Upper lobe of right lung (tissue), 1 donor: Measurements from ENCODE around the gene DKK3. TPM values are rescaled to one million over a fixed set of nuclear protein-coding genes. Genes with fewer than 3 reads are reported as not detected.
A peak's percentile ranks its signal among the peaks of the same experiment; 100 is the strongest.

Source experiments
- ATAC-seq: fragments of 200-7000 bp; cut with Tn5 transposase; one replicate; pipeline ENCODE4 v1.9.1; 2020; ENCODE audit warnings: mild to moderate bottlenecking, moderate library complexity
- DNase-seq: peaks from one replicate; pipeline ENCODE4 v3.0.0-alpha.2; 2020
- H3K27ac ChIP-seq: fragments of 200-600 bp; one replicate; pipeline ENCODE4 v1.8.0; 2022
- H3K27me3 ChIP-seq: fragments of 200-600 bp; one replicate; pipeline ENCODE4 v1.8.0; 2022; ENCODE audit warnings: mild to moderate bottlenecking
- H3K36me3 ChIP-seq: fragments of 200-600 bp; one replicate; pipeline ENCODE4 v1.8.0; 2022
- H3K4me1 ChIP-seq: fragments of 200-600 bp; one replicate; pipeline ENCODE4 v1.8.0; 2022
- H3K4me3 ChIP-seq: fragments of 200-600 bp; one replicate; pipeline ENCODE4 v1.8.0; 2022; ENCODE audit warnings: mild to moderate bottlenecking
- H3K9me3 ChIP-seq: fragments of 200-600 bp; one replicate; pipeline ENCODE4 v1.8.0; 2022
- intact Hi-C: fragments of 100-400 bp; cut with DNase I; formaldehyde crosslinking; loops from one replicate; pipeline ENCODE4 v1.11.0; 2022
- total RNA-seq: library from RNA; stranded (reverse); fragmentation: NEBNext Ultra II Directional; extraction: Animal tissue kit (Norgen Biotek cat#: 25700); gene quantifications from one replicate; pipeline ENCODE4 v1.2.1, GENCODE V29; 2021
- TF ChIP-seq, protein P1 (sequence below): fragments of 200-600 bp; IDR thresholded peaks from one replicate; pipeline ENCODE4 v1.8.0; 2022; ENCODE audit warnings: antibody characterized with exemption
- donor health status: DM: no; HTN: yes; CAD: no; lungs with severe emphysema.

DKK3 gene
- total RNA-seq, 1 donor from 2014 or later: 217 TPM

DNA sequence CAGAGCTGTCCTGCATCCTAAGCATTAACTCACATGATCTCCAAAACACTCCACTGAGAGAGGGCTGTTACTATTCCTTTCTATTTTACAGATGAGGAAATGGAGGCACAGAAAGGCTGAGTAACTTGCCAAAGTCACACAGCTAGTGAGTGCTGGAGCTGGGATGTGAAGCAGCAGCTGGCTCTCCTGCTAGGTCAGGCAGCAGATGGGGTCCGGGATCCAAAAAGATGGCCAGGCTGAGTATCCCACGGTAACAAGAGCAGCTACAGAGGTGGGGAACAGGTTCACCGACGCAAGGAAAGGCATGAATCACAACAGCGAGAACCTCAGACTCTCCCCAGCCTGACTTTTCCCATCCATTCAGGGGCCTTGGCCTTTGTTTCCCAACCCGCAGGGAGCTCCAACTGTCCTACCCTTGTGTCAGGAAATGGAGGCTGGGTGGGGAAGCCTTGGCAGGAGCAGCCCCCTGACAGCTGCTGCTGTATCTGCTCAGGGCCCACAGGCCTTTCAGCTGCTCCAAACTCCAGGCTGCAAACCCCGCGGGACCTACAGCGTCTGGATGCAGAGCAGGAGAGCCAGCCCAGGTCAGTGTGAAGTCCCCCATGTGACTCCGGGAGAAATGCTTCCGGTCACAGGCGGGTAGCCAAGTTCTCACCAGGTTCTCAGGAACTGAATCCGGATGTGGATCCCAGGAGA is 29.5 kb downstream of the DKK3 start:
- Histone ChIP-seq H3K4me1 (peaks cover 73% of the 10 kb centered on the region), H3K27ac (peak overlapping the region; percentile 81), H3K9me3 (no peaks in the 10 kb centered on the region), H3K36me3 (no peaks in the 10 kb centered on the region), H3K27me3 (no peaks in the 10 kb centered on the region), H3K4me3 (no peak overlapping the region)
- ATAC-seq: peak; percentile 43
- TF ChIP-seq, protein P1, sequence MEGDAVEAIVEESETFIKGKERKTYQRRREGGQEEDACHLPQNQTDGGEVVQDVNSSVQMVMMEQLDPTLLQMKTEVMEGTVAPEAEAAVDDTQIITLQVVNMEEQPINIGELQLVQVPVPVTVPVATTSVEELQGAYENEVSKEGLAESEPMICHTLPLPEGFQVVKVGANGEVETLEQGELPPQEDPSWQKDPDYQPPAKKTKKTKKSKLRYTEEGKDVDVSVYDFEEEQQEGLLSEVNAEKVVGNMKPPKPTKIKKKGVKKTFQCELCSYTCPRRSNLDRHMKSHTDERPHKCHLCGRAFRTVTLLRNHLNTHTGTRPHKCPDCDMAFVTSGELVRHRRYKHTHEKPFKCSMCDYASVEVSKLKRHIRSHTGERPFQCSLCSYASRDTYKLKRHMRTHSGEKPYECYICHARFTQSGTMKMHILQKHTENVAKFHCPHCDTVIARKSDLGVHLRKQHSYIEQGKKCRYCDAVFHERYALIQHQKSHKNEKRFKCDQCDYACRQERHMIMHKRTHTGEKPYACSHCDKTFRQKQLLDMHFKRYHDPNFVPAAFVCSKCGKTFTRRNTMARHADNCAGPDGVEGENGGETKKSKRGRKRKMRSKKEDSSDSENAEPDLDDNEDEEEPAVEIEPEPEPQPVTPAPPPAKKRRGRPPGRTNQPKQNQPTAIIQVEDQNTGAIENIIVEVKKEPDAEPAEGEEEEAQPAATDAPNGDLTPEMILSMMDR: no peak
- peak; percentile 65 for DNase-seq
- intact Hi-C loops: no loop called here

DNA sequence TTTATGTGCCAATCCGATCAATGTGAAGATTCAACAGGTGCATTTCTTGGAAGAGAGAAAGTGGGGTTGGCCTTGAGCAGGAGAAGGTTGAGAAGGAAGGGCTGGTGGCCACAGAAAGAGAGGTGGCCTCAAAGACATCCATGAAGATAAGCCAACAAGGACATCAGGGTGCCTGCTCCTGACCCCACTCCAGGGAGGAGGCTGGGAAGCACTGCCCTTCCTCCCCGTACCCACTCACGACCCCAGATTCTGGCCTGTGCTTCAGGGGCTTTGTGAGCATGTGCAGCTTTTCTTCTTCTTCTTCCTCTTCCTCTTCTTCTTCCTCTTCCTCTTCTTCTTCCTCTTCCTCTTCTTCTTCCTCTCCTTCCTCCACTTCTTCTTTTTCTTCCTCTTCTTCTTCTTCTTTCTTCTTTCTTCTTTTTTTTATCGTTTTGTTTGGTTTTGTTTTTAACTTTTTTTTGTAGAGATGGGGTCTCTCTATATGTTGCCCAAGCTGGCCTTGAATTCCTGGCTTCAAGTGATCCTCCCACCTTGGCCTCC is 30.3 kb downstream of the DKK3 start:
- DNase-seq (no peak), ATAC-seq (no peak)
- Histone ChIP-seq H3K36me3 (no peaks in the 10 kb centered on the region), H3K4me3 (no peak overlapping the region), H3K9me3 (no peaks in the 10 kb centered on the region), H3K27ac (peak overlapping the region; percentile 81), H3K27me3 (no peaks in the 10 kb centered on the region), H3K4me1 (peaks cover 79% of the 10 kb centered on the region)
- TF ChIP-seq, protein P1: no peak
- intact Hi-C loops: no loop called here

DNA sequence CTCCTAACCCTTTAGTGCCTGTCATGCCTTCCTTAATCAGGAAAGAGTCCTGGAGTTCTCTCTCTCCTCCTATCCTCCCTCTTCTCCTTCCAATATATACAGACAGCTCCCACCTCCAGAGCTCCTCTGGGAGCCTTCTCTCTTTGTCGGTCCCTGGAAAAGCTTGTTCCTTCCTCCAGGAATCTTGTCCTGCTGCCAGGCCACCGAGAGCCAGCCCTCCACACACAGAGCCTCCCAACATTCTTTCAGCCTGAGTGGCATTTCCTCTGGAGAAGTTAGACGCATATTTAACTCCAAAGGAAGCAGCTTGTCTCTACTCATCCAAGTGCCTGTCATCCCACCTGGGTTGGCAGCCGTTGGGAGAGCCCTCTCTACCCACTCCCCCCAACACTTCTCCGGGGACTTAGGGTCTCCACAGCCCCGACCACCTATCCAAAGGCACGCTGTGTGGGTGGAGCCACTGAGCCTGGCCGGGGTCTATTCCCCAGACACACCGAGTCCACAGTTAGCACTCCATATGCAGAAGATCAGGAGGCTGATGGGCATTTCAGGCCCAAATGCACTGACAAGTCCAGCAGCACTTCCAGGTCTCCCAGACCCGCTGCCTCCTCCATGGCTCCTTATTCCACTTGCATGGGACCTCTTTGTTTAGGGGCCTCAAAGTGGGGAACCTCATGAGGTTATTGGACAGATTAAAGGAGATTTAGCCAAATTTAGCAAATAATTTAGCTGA is 31.1 kb downstream of the DKK3 start:
- H3K9me3 ChIP-seq: no peaks in the 10 kb centered on the region
- H3K27me3 ChIP-seq: no peaks in the 10 kb centered on the region
- H3K4me3 ChIP-seq: no peak overlapping the region
- TF ChIP-seq, protein P1: no peak
- peaks cover 87% of the 10 kb centered on the region for H3K4me1 ChIP-seq
- H3K27ac ChIP-seq: peak overlapping the region; percentile 72
- DNase-seq (peak; percentile 65), ATAC-seq (peak; percentile 51)
- no peaks in the 10 kb centered on the region for H3K36me3 ChIP-seq
- intact Hi-C loops: no loop called here

DNA sequence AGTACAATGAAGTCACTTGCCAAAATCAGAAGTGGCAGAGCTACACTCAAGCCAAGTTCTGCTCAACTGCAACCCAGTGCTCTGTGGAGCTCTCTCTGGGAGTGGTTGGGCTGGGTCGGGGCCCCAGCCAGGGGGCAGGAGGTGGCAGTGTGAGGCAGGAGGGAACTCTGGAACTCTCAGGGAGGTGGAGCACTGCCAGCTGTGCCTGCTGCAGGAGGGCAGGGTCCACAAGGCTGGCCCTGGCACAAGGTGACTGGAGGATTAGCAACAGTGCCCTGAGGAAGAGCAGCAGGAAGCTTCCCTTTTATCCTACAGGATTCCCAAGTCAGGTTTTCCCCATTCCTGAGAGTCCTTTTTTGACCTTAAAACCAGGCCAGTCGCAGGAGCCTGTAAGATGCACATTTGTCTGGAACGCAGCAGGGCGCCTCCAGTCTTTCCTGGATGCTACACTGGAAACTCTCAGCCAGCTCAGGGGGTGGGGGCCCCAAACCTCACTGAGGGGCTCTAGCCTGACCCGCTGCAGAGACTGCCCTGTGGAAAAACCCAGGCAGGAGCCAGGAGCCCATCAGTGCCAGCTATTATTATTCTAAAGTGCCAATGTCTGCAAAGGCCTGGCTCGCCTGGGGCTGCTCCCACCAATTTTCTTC is 31.8 kb downstream of the DKK3 start:
- ATAC-seq: no peak
- DNase-seq: peak; percentile 61
- no peaks in the 10 kb centered on the region for H3K27me3 ChIP-seq

More for the DNA sequence above, 31.8 kb downstream of the DKK3 start:
- H3K9me3 ChIP-seq: no peaks in the 10 kb centered on the region
- peaks cover 89% of the 10 kb centered on the region for H3K4me1 ChIP-seq
- H3K27ac ChIP-seq: peak overlapping the region; percentile 72
- TF ChIP-seq, protein P1: no peak
- no peaks in the 10 kb centered on the region for H3K36me3 ChIP-seq
- intact Hi-C loops: no loop called here
- no peak overlapping the region for H3K4me3 ChIP-seq
